Sigmoid colon (tissue), 4 donors: ENCODE data around the gene GCFC2.

Source experiments
- CTCF ChIP-seq, 4 experiments: fragments of 450-650 bp in 3 of 4; fragments of 200-600 bp in 1 of 4; IDR thresholded peaks; one replicate each; pipeline ENCODE4 v1.5.1; 2016 to 2019; ENCODE audit warnings: antibody characterized with exemption in 4 of 4, mild to moderate bottlenecking in 3 of 4, moderate library complexity in 2 of 4
- POLR2AphosphoS5 ChIP-seq, 4 donors: sonication (generic); formaldehyde crosslinking; IDR thresholded peaks; one replicate each; pipeline ENCODE4 v1.6.1; 2017; ENCODE audit warnings: antibody characterized with exemption in 4 of 4

GRCh38 chr2:75634945-75635344 lies 75.8 kb downstream of the GCFC2 start:
- TF ChIP-seq POLR2AphosphoS5 (IDR thresholded peaks at IDR 0.05) (no peak), CTCF (IDR thresholded peaks at IDR 0.05) (no peak)
